Measurements from ENCODE around the gene MRC2. TPM values are rescaled to one million over a fixed set of nuclear protein-coding genes. Genes with fewer than 3 reads are reported as not detected.
"Not testable (repeated sequence)": the region's sequence is repeated elsewhere in the genome, so short reads cannot be mapped to it uniquely, and the experiment has no call there.

Gene MRC2
- total RNA-seq, 1 donor from 2014 or later, result 40.0 TPM

DNA sequence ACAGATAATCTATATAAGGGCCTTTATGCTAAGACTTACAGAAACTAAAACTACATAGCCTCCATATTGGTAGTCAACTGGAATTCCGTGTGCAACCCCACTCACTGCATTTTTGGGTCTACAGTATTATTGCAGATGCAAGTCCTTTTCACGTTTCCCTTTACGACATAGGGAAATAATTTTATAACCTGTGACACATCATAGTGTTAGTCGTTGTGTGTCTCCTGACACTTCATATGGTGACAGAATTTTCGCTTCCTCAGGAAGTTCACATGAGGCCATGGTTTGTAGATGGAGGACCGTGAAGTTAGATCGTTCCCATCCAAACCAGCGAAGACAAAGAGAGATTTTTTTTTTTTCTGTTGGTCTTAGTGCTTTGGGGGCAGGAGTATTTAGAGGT is 15.7 kb upstream of the MRC2 start:
- no peak for DNase-seq (ENCODE audit: low spot score)

DNA sequence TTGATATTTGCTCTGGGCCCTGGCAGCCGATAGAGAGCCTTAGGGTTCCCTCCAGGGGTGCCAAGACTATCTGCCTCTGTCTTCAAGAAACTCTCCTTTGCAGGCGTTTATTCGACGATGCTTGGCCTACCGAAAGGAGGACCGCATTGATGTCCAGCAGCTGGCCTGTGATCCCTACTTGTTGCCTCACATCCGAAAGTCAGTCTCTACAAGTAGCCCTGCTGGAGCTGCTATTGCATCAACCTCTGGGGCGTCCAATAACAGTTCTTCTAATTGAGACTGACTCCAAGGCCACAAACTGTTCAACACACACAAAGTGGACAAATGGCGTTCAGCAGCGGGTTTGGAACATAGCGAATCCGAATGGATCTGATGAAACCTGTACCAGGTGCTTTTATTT is 15.2 kb upstream of the MRC2 start:
- not testable (repeated sequence) for DNase-seq (ENCODE audit: low spot score)

DNA sequence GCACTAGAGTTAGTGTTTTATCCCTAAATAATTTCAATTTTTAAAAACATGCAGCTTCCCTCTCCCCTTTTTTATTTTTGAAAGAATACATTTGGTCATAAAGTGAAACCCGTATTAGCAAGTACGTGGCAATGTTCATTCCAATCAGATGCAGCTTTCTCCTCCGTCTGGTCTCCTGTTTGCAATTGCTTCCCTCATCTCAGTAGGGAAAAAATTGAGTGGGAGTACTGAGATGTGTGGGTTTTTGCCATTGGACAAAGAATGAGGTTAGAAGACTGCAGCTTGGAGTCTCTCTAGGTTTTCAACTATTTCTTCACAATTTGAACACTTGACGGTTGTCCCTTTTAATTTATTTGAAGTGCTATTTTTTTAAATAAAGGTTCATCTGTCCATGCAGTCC is 14.4 kb upstream of the MRC2 start:
- DNase-seq (ENCODE audit: low spot score), result not testable (repeated sequence)

DNA sequence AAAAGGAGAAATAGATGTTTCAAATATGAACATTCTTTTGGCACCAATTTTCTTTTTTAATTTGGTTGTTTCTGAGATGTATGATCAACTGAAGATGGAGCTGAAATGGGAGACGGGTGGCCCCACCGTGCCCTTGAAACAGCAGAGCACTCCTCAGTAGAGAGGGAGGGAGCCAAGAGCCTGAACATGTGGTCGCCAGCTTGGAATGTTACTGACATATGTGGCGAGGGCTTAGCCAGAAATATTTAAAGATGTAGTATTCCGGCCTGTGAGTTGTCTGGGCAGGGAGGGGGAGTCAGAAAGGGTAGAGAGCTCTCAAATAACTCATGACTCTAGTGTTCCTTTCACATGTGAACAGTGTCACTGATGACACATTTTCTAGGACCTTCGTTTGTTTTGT is 13.3 kb upstream of the MRC2 start:
- DNase-seq (ENCODE audit: low spot score), result no peak

DNA sequence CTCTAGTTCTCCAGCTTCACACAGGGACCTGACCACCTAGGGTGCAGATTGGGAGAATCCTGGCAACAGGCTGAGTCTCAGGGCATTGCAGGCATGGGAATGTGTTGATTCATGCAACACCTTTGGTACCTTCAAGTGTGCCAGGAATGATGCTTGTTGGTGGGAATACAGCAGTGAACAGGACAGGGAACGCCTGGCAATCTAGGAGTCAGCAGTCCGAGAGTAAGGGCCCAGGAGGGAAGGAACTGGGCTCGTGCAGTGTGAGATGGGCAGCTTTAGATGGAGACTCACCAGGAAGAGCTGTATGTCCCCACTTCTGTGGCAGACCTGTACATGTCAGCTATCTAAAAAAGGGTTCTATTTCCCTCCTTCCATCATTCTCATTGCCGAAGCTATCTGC is 12.0 kb upstream of the MRC2 start:
- DNase-seq (ENCODE audit: low spot score), result no peak

DNA sequence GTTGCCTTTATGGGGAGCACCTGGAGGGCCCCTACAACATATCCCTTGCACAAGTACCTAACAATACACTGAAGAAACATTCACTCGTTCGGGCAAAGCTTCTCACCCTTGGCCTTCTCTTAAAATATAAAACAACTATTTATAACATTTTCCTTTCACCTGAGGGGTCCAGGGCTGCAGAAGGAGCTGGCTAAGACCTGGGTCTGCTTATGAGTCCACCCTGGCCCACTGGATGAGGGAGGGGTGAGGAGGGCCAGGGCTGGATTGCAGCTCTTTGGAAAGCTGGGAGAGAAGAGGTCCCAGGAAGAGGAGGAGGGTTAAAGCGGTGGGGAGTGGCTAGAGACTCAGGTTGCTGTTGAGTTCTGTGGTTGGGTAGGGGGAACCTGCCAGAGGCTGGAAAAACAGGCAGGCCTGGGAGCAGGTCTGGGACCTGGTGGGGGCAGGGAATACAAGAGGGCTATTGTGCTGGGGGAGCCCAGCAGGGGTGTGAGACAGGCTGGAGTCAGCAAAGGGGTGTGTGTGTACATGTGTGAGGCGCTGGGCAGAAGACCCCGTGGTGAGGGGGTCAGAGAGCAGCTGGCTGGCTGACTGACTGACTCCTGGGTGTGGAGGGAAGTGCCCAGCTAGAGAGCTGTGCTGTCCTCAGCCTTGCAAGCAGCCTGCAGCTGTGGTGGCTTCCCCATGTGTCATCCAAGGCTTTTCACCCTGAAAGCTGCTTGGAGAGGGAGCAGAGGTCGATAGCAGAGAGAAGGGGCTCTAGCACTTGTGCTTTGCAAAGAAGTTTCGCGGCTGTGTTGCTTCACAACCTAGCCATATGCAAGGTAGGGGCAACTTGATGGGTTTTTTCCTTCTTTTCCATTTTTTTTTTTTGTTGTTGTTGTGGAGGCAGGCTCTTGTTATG is 10.2 kb upstream of the MRC2 start:
- DNase-seq (ENCODE audit: low spot score), result no peak

DNA sequence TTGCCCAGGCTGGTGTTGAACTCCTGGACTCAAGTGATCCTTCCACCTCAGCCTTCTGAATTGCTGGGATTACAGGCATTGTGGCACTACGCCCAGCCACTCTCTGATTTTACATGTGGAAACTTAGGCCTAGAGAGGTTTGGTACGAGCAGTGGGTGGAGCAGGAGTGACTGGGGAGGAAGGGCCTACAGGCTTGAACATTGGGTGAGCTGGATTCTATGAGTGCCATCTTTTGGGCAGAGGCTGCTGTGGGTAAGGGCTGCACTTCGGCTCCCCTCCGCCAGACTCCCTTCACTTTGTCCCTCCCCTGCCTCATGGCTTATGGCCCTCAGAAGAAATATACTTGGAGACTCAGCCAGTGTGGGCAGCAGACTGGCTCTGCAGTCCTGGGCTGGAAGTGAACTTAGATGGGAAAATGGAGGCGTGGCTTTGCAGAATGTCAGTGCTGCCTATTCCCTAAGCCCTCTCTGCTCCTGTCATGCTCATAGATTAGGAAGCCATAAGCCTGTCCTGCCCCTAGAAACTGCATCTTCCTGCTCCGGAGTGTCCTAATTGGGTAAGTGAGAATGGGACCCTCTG is 9.5 kb upstream of the MRC2 start:
- DNase-seq (ENCODE audit: low spot score), result no peak

DNA sequence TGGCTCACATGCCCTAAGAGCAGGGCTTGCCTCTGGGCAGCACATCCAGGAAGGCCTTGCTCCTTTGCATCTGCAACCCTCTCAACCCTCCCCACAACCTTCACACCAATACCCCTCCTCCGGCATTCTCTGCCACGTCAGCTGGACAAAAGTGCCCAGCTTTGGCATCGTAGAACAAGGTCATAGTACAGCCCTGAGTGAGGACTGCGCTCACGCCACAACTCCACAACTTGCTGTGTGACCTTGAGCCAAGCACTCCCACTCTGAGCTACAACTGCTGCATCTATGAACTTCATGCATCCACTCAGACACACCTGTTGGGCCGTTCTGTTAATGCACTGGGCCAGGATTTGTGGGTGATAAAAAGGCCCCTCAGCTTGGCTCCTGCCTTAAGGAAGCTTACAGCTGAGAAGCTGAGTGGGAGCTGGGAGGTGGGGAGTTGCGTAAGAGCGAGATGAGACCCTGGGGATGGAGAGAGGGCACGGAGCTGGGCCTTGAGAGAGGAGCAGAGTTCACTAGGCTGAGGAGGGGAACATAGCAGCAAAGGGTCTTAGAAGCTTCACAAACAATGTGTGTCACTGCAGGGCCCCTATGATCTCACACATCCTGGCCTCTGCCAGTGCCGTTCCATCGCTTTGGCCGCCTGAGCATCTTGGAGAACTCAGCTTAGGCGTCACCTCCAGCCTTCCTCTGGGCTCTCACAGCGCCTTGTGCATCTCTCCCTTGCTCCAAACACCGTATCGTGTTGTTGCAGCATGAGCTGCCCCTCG is 8.6 kb upstream of the MRC2 start:
- no peak for DNase-seq (ENCODE audit: low spot score)

DNA sequence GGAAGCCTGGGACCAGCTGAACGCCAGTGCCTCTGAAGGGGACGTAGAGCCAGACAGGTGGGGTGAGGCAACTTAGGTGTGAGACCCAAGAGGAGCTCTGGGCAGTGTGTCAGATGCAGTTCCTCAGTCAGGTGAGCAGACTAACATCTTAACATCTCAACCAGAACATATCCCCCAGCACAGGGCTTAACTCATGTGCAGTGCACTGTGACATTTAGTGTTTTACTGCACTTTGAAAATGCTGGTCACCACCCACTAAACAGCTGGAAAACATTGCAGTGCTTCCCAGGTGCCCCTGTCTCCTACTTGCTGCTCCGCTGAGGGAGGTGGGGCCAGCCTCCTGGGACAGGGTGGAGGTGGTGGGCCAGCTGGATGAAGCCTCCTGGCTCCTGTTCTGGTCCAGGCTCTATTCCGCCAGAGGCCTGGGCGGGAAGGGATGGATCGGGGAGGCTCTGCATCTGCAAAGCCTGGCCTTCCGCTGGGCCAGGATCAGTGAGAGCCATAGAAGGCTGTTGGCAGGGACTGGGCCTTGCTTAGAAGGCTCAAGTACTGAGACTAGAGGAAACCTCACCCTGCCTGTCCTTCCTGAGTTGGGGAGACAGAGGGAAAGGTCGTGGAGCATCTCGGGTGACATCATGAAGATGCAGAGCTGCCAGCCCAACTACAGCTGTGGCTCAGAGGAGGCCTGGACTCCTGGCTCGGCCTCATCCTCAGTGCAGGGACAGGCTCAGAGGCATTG is 7.9 kb upstream of the MRC2 start:
- no peak for DNase-seq (ENCODE audit: low spot score)

DNA sequence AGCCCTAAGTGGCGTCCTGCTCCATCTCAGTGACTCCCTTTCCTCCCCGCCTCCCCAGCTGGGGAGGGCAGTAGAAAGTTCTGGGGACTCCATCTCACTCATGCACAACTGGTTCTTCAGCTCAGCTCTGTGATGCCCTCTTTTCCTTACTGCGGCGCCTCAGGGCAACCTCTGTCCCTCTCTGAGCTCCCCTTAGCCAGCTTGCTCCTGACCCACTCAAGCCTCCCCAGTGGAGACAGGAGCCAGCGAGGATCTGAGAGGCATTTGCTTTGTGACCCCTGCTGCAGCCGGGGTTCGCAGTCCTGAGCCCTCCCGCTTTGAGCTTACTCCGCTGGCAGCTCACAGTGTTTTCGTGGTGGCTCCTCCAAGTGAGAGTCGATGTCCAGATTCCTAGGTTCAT is 6.2 kb upstream of the MRC2 start:
- DNase-seq (ENCODE audit: low spot score), result no peak

DNA sequence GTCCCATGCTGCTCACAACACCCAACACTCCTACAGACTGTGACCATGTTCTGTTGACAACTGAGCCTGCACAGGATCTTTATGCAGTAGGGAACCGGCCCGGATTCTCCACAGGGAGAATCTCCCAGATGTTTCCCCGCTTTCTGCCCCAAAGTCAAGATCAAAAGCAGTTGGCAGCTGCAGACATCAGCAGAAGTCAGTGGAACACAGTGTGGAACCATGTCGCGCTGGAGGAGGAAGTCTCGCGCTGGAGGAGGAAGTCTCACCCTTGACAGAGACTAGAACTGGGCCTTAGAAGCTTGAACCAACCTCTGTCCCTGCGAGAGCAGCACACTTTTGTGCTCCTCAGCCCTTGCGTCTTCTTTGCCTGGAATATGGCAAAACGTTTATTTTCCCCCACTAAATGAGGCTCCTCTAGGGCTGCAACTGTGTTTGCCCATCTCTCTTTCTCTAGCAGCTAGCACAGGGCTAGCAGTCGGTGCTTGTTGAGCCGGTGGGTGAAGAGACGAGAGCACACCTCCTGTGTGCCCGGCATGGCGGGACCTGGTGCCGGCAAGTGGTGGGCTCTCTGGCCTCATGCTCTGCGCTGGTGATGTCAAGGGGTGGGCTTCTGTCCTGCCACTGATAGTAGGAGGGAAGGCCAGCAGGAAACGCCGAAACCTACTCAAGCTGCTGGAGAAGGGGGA is 2.1 kb upstream of the MRC2 start:
- no peak for DNase-seq (ENCODE audit: low spot score)

DNA sequence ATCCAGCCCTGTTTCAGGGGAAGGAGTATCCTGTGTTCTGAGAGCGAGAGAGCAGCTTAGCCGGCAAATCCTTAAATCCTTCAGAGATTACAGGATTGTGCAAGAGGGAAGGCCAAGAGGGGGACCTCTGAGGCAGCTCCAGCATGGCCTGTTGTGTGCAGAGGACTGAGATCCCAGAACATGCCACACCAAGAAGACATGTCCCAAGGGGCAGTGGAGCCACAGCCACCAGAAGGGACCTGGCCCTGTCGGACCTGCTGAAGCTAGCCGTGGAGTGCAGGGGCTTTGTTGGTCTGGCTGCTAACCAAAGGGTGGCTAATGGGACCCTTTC is 1.6 kb upstream of the MRC2 start:
- no peak for DNase-seq (ENCODE audit: low spot score)

DNA sequence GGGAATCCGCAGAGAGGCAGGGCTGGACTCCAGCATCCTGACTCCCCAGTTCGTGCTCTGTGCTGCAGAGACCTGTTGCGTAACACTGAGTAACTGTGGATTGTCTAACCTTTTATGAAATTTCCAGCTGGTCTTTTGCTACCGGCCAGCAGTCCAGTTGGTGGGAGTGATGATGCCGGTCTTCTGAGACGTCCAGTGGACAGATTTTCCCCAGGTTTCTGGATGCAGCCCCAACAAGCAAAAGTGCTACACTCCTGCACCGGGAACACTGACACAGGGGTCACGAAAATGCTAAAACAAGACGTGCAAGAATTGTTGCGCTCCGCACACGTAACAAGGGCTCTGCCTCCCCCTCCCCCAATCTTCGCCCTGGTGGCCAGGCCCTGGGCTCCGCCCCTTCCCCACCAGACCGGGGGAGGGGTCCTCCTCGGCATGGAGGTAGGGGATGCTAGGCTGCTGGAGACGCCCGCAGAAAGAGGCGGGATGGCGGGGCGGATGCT is 701 bp upstream of the MRC2 start:
- DNase-seq (ENCODE audit: low spot score), result no peak

DNA sequence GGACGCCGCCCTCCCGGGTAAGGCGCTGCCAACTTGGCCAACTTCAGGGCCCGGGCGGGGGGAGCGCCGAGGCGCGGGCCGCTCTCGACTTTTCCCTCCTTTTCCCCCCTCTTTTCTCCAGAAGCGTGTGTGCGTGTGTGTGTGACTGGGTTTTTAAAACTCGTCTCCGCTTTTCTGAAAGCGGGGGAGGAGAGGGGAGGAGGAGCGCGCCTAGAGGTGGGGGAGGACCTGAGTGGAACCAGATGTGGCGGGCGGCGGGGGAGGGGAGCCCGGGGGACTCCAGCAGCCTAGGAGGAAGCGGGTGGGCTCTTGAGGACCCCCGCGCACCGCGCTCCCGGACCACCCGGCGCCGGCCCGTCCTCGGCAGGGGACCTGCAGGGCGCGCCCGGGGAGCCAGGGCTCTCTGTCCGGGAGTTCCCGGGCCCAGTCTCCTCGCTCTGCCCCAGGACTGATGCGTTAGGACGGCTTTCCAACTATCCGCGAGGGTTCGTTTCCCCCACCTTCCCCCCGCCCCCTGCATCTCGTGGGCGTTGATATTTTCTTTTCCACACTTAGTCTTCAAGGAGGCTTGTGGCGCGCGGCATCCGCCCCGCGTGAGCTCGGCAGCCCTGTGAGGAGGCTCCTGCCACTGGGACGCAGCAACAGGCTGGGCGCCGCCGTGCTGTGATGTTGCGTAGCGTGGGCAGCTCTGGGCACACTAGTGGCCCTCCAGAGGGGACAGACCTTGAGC is 599 bp downstream of the MRC2 start:
- DNase-seq (ENCODE audit: low spot score), result no peak

DNA sequence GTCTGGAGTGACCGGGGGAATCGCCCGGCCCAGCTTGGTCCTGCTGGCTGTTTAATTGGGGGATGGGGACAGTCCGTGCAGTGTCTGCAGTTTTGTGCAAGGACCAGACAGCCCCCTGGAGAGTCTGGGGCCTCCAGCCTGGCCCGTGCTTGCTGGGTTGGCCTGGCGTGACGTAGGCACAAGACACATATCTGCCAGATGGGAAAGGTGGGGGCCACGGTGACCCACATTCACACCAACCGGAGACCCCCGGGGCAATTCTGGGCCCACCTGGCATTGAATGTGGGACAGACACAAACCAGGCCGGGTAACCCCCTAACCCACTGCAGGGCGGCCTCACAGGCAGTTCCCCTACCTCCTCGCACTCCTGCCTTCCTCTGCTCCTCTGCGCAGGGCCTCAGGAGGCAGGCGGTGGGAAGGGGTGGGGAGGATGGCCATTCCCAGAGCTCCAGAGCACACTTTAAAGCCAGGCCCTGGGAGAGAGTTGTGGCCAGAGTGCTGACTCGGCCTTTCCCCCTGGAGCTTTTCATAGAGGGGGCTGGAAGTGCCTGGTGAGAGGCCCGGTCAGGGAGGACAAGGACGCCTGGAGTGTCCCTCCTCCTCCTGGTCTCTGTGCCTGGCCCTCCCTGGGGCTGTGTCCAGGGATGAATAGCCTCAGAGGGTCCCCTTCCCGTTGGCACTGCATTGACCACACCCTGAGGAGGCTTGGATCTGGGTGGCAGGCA is 1.5 kb downstream of the MRC2 start:
- DNase-seq (ENCODE audit: low spot score), result no peak

DNA sequence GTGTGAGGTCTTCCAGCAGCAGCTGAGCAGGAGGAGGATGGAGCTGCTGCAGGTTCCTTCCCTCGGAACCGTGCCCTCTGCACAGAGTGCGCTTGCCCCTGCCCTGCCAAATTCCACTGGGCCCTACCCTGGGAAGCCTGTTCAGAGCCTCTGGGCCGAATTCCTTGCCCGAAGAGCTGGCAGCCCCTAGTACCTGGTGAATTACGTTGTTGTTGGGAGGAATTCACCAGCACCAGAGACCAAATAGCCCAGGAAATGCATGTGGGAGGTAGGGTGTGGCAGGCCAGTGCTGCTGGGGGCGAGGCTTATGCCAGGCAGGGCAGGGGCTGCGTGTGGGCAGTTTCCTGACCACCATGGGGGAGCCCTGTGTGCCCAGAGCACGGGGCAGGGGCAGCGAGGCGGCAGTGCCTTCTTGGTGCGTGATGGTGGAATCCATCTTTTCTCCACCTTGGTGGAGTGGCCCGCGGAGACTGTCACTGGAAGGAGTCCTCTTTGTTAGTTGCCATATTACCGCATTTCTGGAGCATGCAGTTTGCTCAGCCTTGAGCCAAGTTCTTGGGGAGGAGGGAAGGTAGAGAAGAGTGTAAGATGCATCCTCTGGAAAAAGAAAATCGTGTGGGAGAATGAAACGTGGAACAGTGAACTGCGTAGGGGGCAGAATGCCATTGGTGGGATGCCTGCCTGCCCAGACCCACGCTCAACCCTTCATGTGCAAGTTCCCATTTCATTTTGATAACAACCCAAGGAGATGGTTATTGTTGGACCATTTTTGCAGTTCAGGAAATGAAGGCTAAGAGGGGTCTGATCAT is 2.3 kb downstream of the MRC2 start:
- no peak for DNase-seq (ENCODE audit: low spot score)

DNA sequence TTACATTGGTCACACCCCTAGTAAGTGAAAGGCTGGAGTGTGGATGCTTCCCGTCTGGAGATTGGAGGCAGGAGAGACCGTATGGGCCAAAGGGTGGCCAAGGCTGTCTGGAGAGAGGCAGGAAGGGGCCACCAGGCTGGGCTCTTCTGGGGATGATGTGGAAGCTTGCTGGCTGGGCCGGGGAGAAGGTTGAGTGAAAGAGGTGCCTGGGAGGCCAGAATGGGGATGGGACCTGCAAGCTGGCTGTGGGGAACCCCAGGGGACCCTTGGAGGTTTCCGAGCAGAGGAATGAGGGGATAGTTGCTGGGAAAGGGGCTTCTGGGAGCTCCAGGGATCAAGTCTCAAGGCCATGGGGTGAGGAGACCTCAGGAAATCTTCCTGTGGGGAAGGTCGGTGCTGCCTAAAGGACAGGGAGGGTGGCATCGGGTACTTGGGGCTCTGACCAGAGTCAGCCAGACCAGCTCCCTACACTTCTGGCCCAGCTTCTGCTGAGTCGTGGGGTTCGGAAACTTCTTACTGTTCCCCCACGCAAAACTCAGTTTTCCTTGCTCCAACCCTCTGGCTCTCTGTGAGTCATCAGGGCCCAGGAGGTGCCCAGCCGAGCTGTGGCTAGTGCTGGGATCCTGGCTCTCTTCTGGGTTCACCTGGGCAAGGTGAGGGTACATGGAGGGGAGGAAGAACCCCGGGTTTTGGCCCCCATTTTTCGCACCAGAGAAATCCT is 3.1 kb downstream of the MRC2 start:
- DNase-seq (ENCODE audit: low spot score), result no peak

Measured in ureter (tissue), 1 donor.